Daoy (cell line): ENCODE data around the gene DPPA4. TPM values are rescaled to one million over a fixed set of nuclear protein-coding genes. Genes with fewer than 3 reads are reported as not detected.
"Not testable (repeated sequence)": the region's sequence is repeated elsewhere in the genome, so short reads cannot be mapped to it uniquely, and the experiment has no call there.

Source experiments
- DNase-seq: peaks from one replicate; pipeline ENCODE4 v3.0.0-alpha.2; 2015; ENCODE audit warnings: low read depth
- total RNA-seq: library from RNA; depleted of rRNA; stranded (reverse); fragments of >200 nt; shearing (Covaris generic); gene quantifications from 2 replicates; pipeline ENCODE4 v1.2.3, GENCODE V29; 2014; rRNA removed

Gene DPPA4, protein sequence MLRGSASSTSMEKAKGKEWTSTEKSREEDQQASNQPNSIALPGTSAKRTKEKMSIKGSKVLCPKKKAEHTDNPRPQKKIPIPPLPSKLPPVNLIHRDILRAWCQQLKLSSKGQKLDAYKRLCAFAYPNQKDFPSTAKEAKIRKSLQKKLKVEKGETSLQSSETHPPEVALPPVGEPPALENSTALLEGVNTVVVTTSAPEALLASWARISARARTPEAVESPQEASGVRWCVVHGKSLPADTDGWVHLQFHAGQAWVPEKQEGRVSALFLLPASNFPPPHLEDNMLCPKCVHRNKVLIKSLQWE
- total RNA-seq = 7.2 and 11.1 TPM in 2 replicates

DNA sequence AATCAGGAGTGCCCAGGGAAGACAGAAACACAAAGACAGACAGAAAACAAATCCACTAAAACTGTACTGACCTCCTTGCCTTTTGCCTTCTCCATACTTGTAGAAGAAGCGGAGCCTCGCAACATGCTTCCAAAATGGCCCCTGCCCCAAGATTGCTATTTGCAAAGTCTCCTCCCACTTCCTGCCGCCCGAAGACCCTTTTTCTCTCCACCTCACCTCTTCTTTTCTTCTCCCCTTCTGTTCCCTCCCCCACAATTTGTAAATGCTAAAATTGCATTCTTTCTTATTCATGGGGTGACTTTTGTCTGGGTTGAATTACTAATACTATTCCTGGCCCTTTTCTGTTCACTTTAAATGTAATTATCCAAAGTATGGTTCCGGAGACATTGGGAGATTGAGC, at the start of gene DPPA4:
DPPA4 (minus strand) TSS at position 154 of the 400 bp plus-strand sequence; CDS start at position 125, 29 bp downstream.
- peak; percentile 33 for DNase-seq

DNA sequence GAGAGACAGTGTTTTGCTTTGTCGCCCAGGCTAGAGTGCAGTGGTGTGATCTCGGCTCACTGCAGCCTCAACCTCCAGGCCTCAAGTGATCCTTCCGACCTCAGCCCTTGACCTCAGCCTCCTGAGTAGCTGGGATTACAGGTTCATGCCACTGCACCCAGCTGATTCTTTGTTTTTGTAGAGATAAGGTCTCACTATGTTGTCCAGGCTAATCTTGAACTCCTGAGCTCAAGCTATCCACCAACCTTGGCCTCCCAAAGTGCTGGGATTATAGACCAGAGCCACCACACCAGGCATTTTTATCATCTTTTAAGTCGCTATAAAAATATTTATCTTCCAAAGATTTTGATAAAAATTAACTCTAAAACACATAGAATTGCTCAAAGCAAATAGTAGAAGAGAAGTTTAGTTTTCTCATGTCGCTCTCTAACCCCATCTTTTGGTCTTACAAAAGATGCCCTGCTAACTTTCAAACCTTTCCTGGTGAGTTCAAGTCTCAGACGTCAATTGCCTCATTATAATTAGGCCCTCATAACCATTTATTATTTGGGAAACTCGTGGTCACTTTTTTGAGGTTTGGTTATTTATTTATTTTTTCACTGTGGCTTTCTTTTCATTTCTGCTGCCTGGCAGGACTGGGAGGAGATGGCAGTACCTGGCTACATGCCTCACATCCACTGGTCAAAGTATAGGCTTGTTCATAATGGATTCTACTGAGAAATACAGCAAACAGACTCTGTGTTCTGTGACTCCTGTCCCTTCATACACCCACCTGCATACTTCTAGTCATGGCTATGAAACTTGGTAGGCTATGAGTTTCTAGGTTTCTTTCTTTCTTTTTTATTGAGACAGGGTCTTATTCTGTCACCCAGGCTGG, 48.3 kb upstream of the DPPA4 start:
- DNase-seq = no peak

DNA sequence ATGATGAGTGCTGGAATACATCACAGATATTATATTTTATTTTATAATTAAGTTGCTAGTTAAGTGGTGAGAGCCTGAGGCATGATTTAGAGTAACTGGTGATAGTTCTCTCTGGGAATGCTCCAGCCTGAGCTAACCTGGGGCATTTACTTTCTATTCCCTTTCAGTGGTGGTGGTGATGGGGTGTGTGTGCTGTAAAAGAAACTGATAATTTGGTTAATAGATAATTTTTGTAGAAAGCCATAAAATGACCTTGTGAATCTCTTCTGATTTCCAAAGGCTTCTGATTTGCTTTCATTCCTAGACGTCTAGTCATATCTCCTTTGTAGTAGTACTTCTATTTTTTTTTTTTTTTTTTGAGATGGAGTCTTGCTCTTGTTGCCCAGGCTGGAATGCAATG, 46.8 kb upstream of the DPPA4 start:
- DNase-seq = no peak

DNA sequence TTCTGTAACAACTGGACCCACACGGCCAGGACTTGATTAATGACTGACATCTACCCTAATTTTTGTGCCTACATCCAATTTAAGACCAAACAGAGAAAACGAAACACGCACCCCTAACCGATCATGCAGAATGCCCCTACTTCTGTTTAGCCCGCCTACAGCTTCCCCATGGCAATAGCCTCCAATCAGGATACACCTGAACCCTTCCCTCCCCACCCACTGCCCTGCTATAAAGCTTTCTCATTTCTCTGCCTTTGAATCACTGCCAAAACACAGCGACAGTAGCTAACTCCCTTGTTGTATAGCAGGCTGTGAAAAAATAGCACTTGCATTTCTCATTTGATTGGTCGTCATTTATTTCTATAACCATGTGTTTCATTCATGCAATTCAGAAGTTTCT, 45.2 kb upstream of the DPPA4 start:
- no peak for DNase-seq

DNA sequence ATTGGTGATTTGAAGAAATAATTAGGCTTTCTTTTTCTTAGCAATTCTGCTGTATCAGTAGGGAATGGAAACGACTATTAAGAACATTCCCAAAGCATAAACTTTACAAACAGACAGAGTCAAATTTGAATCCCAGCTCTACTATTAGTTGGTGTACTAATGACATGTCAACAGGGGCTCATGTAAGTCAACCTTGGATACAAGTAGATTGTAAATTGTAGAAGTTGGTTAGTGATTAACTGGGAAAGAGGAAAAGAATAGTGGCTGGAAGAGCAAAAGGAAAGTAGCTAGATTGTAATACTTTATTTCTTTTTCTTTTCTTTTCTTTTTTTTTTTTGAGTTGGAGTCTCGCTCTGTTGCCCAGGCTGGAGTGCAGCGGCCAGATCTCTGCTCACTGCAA, 38.6 kb upstream of the DPPA4 start:
- DNase-seq = no peak

DNA sequence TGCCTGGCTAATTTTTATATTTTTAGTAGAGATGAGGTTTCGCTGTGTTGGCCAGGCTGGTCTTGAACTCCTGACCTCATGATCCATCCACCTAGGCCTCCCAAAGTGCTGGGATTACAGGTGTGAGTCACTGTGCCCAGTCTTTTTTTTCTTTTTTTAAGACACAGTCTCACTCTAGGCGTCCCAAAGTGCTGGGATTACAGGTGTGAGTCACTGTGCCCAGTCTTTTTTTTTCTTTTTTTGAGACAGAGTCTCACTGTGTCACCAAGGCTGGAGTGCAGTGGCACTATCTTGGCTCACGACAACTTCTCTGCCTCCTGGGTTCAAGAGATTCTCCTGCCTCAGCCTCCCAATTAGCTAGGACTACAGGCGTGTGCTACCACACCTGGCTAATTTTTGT, 37.1 kb upstream of the DPPA4 start:
- DNase-seq = not testable (repeated sequence)

DNA sequence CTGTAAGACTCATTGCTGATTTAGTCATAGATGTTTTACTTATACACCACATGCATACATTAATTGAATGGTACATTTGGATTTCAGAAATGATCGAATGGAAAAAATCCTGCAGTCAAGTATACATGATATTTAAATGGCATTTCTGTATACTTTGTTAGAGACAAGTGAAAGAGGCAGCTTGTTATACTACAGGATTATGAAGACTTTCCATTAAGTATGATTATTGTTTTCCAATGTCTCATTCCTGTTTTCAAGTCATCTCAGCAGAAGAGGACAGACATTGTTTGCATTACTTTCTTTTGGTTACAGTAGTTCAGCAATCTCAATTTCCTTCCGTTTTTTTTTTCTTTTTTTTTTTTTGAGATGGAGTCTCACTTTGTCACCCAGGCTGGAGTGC, 36.6 kb upstream of the DPPA4 start:
- no peak for DNase-seq

DNA sequence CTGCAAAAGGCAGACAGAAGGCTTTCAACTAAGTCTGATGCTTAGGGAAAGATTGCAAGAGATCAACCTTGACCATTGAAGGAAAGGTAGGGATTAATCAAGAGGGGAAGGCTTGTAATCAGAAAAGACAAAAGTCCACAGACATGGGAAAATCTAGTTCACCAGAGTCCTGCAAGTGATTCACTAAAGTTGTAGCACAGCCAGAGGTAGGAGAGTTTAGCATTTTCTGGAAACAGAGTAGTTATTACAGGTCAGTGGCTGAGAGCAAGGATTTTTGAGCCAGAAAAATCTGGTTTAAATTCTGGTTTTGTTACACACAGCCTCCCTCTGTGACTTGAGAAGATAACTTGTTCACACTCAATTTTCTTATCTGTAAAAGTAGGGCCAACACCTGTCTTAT, 35.3 kb upstream of the DPPA4 start:
- DNase-seq = no peak

DNA sequence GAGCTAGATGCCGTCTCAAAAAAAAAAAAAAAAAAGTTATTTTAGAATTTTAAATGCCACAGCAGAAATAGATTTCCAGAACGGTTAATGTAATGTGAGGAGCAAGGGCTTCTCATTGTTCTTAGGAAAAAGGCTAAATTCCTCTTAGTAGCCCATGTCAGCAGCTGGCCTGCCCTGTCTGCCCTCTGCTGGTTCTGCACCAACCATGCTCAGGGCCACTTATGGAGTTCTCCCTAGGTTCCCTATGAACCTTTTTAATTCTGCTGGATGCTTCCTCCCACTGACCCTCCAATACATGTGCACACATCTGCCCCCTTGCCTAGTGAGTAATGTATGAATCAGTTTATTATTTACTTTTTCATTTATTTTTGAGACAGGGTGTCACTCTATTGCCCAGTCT, 32.2 kb upstream of the DPPA4 start:
- DNase-seq = peak; percentile 3

DNA sequence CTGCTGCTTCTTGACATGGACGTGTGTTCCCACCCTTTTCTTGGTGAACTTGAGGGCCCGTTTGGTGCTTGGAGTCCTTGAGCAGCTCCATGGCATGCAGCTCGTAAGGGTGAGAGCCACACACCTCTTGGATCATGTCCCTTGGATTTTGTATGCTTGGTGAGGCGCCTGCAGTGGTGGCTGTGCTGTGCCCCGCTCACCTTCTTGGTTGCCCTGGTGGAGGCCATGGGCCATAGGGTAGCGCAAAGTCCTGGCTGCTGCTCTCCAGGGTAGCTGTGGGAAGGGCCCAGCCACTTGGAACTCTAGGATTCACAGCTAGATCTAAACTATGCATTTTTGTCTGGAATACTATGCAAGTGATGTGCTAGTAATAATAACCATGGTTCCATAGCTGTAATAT, 26.7 kb upstream of the DPPA4 start:
- DNase-seq = no peak

DNA sequence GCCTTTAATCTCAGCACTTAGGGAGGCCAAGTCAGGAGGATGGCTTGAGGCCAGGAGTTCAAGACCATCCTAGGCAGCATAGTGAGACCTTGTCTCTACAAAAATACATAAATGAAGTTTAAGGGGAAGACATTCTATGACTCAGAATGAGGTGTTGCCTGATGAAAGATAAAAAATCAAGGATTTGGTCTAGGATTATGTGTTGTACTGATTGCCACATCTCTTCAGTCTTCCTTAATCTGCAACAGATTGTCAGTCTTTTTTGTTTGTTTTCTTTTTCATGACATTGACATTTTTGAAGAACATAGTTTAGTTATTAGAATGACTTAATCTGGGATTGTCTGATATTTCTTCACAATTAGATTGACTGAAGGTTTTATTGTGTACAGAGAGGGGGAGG, 26.3 kb upstream of the DPPA4 start:
- no peak for DNase-seq

DNA sequence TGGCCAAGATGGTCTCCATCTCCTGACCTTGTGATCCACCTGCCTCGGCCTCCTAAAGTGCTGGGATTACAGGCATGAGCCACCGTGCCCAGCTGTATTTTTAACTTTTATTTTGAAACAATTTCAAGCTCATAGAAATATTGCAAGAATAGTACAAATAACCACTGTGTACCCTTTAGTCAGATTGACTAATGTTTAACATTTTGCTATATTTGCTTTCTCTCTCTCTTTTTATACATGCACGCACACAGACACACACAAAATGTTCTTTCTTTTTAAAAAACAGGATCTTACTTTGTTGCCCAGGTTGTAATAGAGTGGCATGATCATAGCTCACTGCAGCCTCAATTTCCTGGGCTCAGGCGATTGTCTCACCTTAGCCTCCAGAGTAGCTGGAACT, 25.5 kb upstream of the DPPA4 start:
- no peak for DNase-seq

DNA sequence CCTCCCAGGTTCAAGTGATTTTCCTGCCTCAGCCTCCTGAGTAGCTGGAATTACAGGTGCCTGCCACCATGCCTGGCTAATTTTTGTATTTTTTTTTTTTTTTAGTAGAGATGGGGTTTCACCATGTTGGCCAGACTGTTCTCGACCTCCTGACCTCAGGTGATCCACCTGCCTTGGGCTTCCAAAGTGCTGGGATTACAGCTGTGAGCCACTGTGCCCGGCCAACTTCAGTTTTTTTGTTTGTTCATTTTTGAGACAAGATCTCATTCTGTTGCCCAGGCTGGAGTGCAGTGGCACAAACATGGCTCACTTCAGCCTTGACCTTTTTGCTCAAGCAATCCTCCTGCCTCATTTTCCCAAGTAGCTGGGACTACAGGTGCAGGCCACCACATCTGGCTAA, 21.5 kb upstream of the DPPA4 start:
- not testable (repeated sequence) for DNase-seq

DNA sequence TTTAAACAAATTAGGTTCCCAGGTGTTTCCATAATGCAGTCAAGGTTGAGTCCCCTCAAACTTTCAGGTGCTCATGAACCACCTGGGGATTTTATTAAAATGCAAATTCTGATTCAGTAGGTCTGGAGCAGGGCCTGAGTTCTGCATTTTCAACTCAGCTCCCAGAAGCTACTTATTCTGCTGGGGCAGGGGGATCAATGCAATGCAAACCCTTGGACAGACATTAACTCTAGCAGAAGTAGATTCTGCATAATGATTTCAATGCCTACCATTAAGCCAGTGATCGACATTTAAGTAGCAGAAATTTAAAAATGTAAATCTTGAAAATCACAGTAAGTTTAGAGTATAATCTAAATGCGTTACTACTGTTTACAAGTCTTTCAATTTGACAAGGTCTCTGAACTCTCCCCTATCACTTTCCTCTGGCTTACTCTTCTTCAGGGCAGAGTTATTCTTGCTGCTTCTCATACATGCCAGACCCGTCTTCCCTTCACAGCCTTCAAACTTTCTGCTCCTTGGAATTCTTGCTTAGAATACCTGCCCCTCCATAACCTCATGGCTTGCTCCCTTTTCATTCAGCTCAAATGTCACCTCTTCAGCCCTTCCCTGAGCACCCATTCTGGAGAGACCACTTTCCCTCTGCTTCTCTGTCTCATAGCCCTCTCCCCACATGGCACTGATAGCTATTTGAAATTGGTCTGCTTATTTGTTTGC, 19.3 kb upstream of the DPPA4 start:
- no peak for DNase-seq

DNA sequence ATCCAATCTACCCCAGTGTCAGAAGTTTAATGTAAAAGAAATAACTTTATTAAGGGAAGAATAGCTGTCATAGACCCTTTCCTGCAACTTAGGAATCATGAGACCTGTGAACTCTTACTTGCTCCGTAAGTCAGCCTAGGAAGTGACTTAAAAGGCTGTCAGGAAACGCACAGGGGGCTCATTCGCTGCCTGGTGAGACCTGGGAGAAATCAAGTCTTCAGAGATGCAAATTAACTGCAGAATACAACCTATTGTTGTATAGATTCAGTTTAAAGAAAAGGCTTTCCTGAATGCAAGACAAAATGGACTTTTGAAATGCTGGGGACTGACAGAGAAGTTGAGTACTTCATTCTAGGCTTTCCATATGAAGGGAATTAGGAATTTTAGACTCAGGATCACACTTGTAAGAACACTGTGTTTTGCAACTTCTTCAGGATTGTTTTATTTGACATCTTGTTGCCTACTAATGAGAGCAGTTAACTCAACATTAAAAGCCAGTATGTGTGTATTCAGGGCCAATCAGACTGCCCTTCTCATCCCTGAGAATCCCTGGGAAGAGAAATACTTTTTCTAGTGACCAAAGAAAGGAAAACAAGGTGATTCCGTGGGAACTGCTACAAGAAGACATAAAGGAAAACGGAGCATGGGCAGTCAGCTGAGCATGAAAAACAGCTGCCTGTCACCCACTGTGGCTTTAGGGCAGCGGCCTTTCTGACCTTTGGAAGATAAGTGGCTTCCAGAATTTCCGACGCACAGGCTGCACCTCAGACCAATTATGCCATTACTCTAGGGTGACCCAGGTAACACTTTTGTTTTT, 18.5 kb upstream of the DPPA4 start:
- no peak for DNase-seq

DNA sequence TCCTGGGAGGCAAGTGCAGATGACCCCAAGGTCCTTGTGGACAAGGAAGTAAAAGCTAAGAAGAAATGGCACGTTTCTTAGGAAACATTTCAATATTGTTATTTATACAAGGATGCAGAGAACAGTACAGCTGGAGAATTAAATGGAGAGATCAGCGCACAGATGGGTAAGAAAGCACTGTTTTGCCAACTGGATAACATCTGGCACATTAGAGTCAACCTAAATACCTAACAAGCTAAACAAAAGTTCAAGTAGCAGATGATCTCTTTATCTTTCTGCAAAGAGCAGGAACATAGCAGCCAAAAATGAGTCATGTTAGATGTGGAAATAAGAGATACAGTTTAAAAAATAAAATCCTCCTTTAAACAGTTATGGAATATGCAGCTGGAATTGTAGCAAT, 15.7 kb upstream of the DPPA4 start:
- no peak for DNase-seq

DNA sequence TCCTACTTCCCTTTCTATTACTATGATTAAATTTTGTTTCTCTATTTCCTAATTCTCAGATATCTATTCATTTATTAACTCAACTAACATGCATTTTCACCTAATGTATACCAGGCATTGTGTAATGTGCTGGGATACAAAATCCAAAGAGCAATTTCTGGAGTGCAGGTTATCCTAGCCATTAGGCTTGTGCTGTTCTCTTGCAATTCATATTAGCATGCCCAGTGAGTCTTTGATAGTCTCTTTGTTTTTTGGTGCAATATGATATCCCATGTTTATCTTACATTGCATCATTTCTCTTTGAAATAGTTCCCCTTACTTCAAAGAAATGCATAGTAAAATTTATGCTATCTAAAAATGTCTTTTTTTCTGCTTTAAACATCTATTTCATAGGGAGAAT, 13.9 kb upstream of the DPPA4 start:
- DNase-seq = no peak

DNA sequence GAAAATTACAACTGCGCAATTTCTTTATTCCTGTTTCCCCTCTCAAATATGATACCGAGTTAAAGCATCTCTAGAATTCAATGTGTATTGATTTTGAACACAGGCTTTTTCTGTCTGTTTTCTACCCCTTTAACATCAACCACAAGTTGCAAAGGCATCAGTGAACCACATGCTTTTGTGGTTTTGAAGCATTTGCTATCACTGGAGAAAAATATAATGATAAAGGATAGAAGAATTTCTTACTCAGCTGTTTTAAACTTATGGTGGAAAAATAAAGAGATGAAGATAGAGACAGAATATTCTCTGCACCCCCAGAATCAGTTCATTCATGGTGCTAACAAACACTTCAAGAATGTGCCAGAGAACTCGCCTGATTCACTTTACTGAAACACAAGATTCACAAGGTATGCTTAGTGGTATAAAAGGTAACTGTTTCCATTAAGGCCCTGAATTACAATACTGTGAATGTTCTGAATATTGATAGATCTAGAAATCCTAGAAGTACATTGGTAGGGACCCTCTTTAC, 9.5 kb upstream of the DPPA4 start:
- no peak for DNase-seq

DNA sequence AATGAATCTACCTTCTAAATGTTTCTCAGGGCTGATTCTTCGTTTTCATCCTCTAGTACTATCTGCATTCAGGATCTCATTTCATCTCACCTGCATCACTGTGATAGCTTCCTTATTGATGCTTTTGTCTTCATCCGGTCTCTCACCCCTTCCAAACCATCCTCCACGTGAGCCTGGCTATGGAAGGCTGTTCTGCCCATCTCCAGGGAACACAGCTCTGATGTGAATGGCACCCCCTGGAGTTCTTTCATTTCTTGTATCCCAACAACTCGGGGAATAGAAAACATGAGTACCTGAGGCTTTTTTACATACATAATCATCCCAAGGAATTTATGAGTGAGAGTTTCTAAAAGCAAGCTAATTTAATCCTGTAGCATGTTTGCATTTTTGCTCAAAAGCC, 8.8 kb upstream of the DPPA4 start:
- no peak for DNase-seq

DNA sequence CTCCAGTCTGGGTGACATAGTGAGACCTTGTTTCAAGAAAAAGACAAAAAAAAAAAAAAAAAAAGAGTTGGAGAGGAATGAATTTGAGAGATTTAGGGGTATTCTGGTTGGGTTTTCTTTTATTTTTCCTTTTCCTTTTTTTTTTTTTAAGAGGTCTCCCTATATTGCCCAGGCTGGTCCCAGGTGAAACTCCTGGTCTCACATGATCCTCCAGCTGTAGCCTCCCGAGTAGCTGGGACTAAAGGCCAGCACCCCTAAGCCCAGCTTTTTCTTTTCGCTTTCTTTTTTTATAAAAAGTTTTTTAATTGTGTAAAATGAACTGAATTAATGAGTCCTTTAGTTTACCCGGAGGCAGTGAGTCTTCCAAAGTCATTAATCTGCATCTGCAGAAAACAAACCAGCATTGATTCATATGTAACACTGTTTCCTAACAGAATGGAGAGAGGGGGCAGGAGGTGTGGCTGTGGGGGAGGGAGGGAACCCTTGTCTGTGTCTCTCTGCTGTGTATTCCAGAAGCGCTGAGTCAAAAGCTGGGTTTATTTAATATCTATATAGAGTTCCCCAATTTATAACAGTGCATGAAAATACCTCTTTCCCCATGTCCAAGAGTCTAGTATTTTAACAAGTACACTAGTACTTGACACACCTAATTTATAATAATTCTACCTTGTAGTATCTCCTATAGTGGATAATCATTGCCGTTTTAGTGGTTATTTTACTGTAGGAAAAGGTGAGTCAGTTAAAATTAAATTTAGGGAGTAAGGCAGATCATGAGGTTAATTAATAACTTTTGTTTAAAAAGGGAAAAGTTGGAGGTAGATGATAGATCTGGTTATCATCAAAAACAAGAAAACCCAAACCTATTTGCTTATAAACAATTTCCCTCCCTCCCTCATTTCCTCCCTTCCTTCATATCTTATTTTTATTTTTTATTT, 2.6 kb upstream of the DPPA4 start:
- no peak for DNase-seq
